H9 (cell line): ENCODE results near the gene GALR1. TPM values are rescaled to one million over a fixed set of nuclear protein-coding genes. Genes with fewer than 3 reads are reported as not detected.

Experiments
- DNase-seq: peaks from one replicate; pipeline ENCODE4 v3.0.0-alpha.2; 2017
- H2AFZ ChIP-seq: one replicate; pipeline ENCODE4 v1.6.1; 2013; ENCODE audit warnings: mild to moderate bottlenecking, low read length, control low read depth, moderate library complexity
- H2AK5ac ChIP-seq: 2 replicates; pipeline ENCODE4 v1.6.1; 2013; ENCODE audit warnings: low read length, control low read depth, mixed read lengths; ENCODE audit not compliant: insufficient read length
- H2BK120ac ChIP-seq: one replicate; pipeline ENCODE4 v1.6.1; 2013; ENCODE audit warnings: low read depth, mild to moderate bottlenecking, low read length, control low read depth, inconsistent platforms; ENCODE audit not compliant: poor library complexity, severe bottlenecking
- H2BK12ac ChIP-seq: 2 replicates; pipeline ENCODE4 v1.6.1; 2013; ENCODE audit warnings: low read length, control low read depth, mixed read lengths, low read depth; ENCODE audit not compliant: insufficient read length
- H2BK15ac ChIP-seq: 2 replicates; pipeline ENCODE4 v1.6.1; 2013; ENCODE audit warnings: low read depth, low read length, control low read depth
- H2BK20ac ChIP-seq: one replicate; pipeline ENCODE4 v1.6.1; 2013; ENCODE audit warnings: low read depth, mild to moderate bottlenecking, low read length, control low read depth, inconsistent platforms; ENCODE audit not compliant: poor library complexity, severe bottlenecking
- H2BK5ac ChIP-seq: 2 replicates; pipeline ENCODE4 v1.6.1; 2013; ENCODE audit warnings: low read length, control low read depth, mixed read lengths; ENCODE audit not compliant: insufficient read length
- H3K14ac ChIP-seq: 2 replicates; pipeline ENCODE4 v1.6.1; 2013; ENCODE audit warnings: low read length, control low read depth; ENCODE audit not compliant: insufficient read depth
- H3K18ac ChIP-seq: 2 replicates; pipeline ENCODE4 v1.6.1; 2013; ENCODE audit warnings: low read depth, mild to moderate bottlenecking, mixed read lengths, low read length, control low read depth; ENCODE audit not compliant: insufficient read length
- H3K23ac ChIP-seq: 2 replicates; pipeline ENCODE4 v1.6.1; 2013; ENCODE audit warnings: low read length, control low read depth, mixed read lengths, low read depth; ENCODE audit not compliant: insufficient read length
- H3K23me2 ChIP-seq: 2 replicates; pipeline ENCODE4 v1.6.1; 2013; ENCODE audit warnings: low read depth, mild to moderate bottlenecking, mixed read lengths, low read length, control low read depth; ENCODE audit not compliant: insufficient read length, poor library complexity, severe bottlenecking
- H3K27ac ChIP-seq: 2 replicates; pipeline ENCODE4 v1.5.1; 2013; ENCODE audit warnings: low read length, control low read depth, mixed read lengths, low read depth; ENCODE audit not compliant: insufficient read length
- H3K27me3 ChIP-seq: 2 replicates; pipeline ENCODE4 v1.6.1; 2013; ENCODE audit warnings: low read length, control low read depth, inconsistent platforms; ENCODE audit not compliant: insufficient read depth
- H3K4ac ChIP-seq: 2 replicates; pipeline ENCODE4 v1.6.1; 2013; ENCODE audit warnings: low read depth, mild to moderate bottlenecking, control low read depth, inconsistent platforms, low read length, moderate library complexity
- H3K4me1 ChIP-seq: 2 replicates; pipeline ENCODE4 v1.6.1; 2013; ENCODE audit warnings: low read length, control low read depth, inconsistent platforms; ENCODE audit not compliant: insufficient read depth
- H3K4me2 ChIP-seq: 2 replicates; pipeline ENCODE4 v1.6.1; 2013; ENCODE audit warnings: low read length, control low read depth, mixed read lengths; ENCODE audit not compliant: insufficient read length, insufficient read depth
- H3K56ac ChIP-seq: 2 replicates; pipeline ENCODE4 v1.6.1; 2013; ENCODE audit warnings: low read depth, mild to moderate bottlenecking, mixed read lengths, low read length, control low read depth; ENCODE audit not compliant: insufficient read length
- H3K79me1 ChIP-seq: 2 replicates; pipeline ENCODE4 v1.6.1; 2013; ENCODE audit warnings: low read depth, mild to moderate bottlenecking, moderate library complexity, low read length, control low read depth, inconsistent platforms; ENCODE audit not compliant: insufficient read depth, poor library complexity, severe bottlenecking
- H3K79me2 ChIP-seq: 2 replicates; pipeline ENCODE4 v1.6.1; 2013; ENCODE audit warnings: low read length, control low read depth, inconsistent platforms; ENCODE audit not compliant: insufficient read depth
- H3K9ac ChIP-seq: 2 replicates; pipeline ENCODE4 v1.6.1; 2013; ENCODE audit warnings: low read length, control low read depth, mixed read lengths; ENCODE audit not compliant: insufficient read length; ENCODE audit errors: extremely low read depth
- H3K9me3 ChIP-seq: one replicate; pipeline ENCODE4 v1.6.1; 2013; ENCODE audit warnings: low read depth, low read length, inconsistent platforms; ENCODE audit not compliant: control insufficient read depth
- H3T11ph ChIP-seq: one replicate; pipeline ENCODE4 v1.6.1; 2013; ENCODE audit warnings: mild to moderate bottlenecking, low read length, control low read depth, inconsistent platforms
- H4K20me1 ChIP-seq: one replicate; pipeline ENCODE4 v1.6.1; 2013; ENCODE audit not compliant: control insufficient read depth, insufficient read length, insufficient read depth
- H4K5ac ChIP-seq: 2 replicates; pipeline ENCODE4 v1.6.1; 2013; ENCODE audit warnings: low read depth, mild to moderate bottlenecking, mixed read lengths, low read length, control low read depth; ENCODE audit not compliant: insufficient read length
- H4K8ac ChIP-seq: replicated peaks from 2 replicates; pipeline ENCODE4 v1.6.1; 2013; ENCODE audit warnings: low read length, control low read depth, mixed read lengths, low read depth; ENCODE audit not compliant: insufficient read length
- H4K91ac ChIP-seq: 2 replicates; pipeline ENCODE4 v1.6.1; 2013; ENCODE audit warnings: low read depth, mild to moderate bottlenecking, moderate library complexity, mixed read lengths, low read length, control low read depth; ENCODE audit not compliant: insufficient read length
- H3K27ac Mint-ChIP-seq, 3 experiments: 2 replicates in 2 of 3; 3 replicates in 1 of 3; pipeline ENCODE4 v1.8.0; 2020 to 2021; ENCODE audit warnings: mixed read lengths in 3 of 3, mild to moderate bottlenecking in 1 of 3, moderate library complexity in 1 of 3
- H3K27me3 Mint-ChIP-seq: 2 replicates; pipeline ENCODE4 v1.8.0; 2021; ENCODE audit warnings: low read depth, mild to moderate bottlenecking, moderate library complexity, mixed read lengths
- H3K36me3 Mint-ChIP-seq, 3 experiments: 2 replicates in 2 of 3; 3 replicates in 1 of 3; pipeline ENCODE4 v1.8.0; 2020 to 2021; ENCODE audit warnings: low read depth in 3 of 3, mixed read lengths in 3 of 3; ENCODE audit not compliant: insufficient read depth in 1 of 3
- H3K4me1 Mint-ChIP-seq, 2 experiments: 2 replicates each; pipeline ENCODE4 v1.8.0; 2020; ENCODE audit warnings: mixed read lengths in 2 of 2
- H3K4me3 Mint-ChIP-seq, 2 experiments: 2 replicates in 1 of 2; 3 replicates in 1 of 2; pipeline ENCODE4 v1.8.0; 2020 to 2021; ENCODE audit warnings: mild to moderate bottlenecking in 2 of 2, mixed read lengths in 2 of 2, moderate library complexity in 1 of 2
- H3K9me3 Mint-ChIP-seq, 2 experiments: 2 replicates in 1 of 2; 3 replicates in 1 of 2; pipeline ENCODE4 v1.8.0; 2020; ENCODE audit warnings: mild to moderate bottlenecking in 2 of 2, mixed read lengths in 2 of 2, moderate library complexity in 1 of 2
- WGBS: extraction: QIAGEN DNeasy Blood & Tissue Kit; methylation state at CpG from one replicate; pipeline ENCODE4 v1.1.7; 2013; ENCODE audit warnings: missing lambda C conversion rate, low lambda C conversion rate, mixed read lengths; ENCODE audit not compliant: insufficient read length; ENCODE audit errors: extremely low coverage; 5-methylcytosine and 5-hydroxymethylcytosine counted together
- total RNA-seq: library from RNA; stranded (reverse); gene quantifications from 2 replicates; pipeline ENCODE4 v1.2.1, GENCODE V29; 2021
- TF ChIP-seq, protein P1 (sequence below): fragments of 200-600 bp; sonication (generic); conservative IDR thresholded peaks from 3 replicates; pipeline ENCODE4 v1.8.0; 2021; ENCODE audit warnings: antibody characterized with exemption, mild to moderate bottlenecking

Gene GALR1
- total RNA-seq, 1 experiment from 2014 or later, result 0.07 TPM

DNA sequence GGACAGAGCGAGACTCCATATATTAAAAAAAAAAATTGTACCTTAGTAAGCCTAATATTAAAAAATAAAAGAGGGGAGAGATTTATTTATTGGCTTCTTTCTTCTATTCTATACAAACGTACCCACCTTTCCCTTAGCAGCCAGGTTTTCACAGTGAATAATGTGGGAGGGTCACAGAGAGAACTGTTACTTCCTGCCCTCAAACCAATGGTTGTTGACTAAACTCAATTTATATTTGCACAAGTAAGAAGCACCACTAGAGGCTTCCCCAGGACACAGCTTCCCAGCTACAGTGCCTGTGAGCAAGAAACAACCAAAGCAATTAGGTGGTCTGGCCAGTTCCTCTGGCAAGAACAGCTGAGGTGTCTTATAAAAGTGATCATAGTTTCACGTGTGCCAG is 28.9 kb upstream of the GALR1 start:
- no peak overlapping the region for H4K8ac ChIP-seq
- H3K79me2 ChIP-seq, result no peaks in the 10 kb centered on the region
- H3K23ac ChIP-seq, result no peak overlapping the region
- no peaks in the 10 kb centered on the region for H4K20me1 ChIP-seq
- H3K56ac ChIP-seq, result no peak overlapping the region
- H3K27me3 ChIP-seq, result no peaks in the 10 kb centered on the region
- H2BK120ac ChIP-seq, result no peak overlapping the region
- peaks cover 5% of the 10 kb centered on the region in 2 experiments for H3K4me1 Mint-ChIP-seq
- DNase-seq, result no peak
- no peaks in the 10 kb centered on the region for H3K27me3 Mint-ChIP-seq
- no peak overlapping the region for H3K4ac ChIP-seq
- H3K36me3 Mint-ChIP-seq, result no peaks in the 10 kb centered on the region; a peak in 1 of 7 replicates
- no CpG with 5 or more reads among the region's 3 CpGs for WGBS
- H4K91ac ChIP-seq, result no peak overlapping the region
- H3K9me3 Mint-ChIP-seq, result no peaks in the 10 kb centered on the region
- no peaks in the 10 kb centered on the region for H3K79me1 ChIP-seq
- no peak overlapping the region for H3K18ac ChIP-seq
- no peak overlapping the region for H2AK5ac ChIP-seq
- no peak overlapping the region for H3K9ac ChIP-seq
- H3K4me1 ChIP-seq, result no peaks in the 10 kb centered on the region
- H2BK15ac ChIP-seq, result no peak overlapping the region
- H3T11ph ChIP-seq, result no peak overlapping the region
- no peak overlapping the region for H3K4me2 ChIP-seq
- H3K23me2 ChIP-seq, result no peaks in the 10 kb centered on the region
- H4K5ac ChIP-seq, result no peak overlapping the region
- no peaks in the 10 kb centered on the region for H3K9me3 ChIP-seq
- TF ChIP-seq, protein P1, sequence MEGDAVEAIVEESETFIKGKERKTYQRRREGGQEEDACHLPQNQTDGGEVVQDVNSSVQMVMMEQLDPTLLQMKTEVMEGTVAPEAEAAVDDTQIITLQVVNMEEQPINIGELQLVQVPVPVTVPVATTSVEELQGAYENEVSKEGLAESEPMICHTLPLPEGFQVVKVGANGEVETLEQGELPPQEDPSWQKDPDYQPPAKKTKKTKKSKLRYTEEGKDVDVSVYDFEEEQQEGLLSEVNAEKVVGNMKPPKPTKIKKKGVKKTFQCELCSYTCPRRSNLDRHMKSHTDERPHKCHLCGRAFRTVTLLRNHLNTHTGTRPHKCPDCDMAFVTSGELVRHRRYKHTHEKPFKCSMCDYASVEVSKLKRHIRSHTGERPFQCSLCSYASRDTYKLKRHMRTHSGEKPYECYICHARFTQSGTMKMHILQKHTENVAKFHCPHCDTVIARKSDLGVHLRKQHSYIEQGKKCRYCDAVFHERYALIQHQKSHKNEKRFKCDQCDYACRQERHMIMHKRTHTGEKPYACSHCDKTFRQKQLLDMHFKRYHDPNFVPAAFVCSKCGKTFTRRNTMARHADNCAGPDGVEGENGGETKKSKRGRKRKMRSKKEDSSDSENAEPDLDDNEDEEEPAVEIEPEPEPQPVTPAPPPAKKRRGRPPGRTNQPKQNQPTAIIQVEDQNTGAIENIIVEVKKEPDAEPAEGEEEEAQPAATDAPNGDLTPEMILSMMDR, result no peak
- no peak overlapping the region for H2BK12ac ChIP-seq
- H2BK20ac ChIP-seq, result no peak overlapping the region
- no peak overlapping the region for H3K27ac Mint-ChIP-seq
- no peak overlapping the region for H2BK5ac ChIP-seq
- no peak overlapping the region for H3K27ac ChIP-seq
- H3K4me3 Mint-ChIP-seq, result no peak overlapping the region
- H2AFZ ChIP-seq, result no peak overlapping the region
- no peak overlapping the region for H3K14ac ChIP-seq
